ENCODE data around the gene RYR3.

RYR3 gene

DNA sequence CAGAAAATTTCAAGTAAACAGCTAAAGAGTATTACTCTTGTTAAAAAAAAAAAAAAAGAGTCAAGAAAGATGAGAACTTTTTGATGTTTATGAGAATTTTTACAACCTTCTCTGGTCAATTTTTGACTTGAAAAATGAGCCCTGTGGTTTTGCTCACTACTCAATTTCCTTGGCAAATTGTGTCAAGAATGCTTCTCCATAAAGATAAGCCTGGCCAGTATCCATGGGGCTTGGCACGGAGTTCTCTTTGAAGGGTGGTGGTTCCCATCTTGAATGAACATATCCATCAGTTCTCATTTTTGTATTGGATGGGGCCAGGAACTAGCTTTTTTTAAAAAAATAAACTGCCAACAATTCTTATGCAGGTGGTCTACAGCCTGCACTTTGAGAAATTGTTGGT, 179.9 kb downstream of the RYR3 start:
- no peak for DNase-seq (ENCODE audit: insufficient read length)
- TF ChIP-seq POLR2A (IDR thresholded peaks at IDR 0.05; ENCODE audit: low read depth, low read length) (no peak), TAF1 (IDR thresholded peaks at IDR 0.05; ENCODE audit: borderline replicate concordance, low read depth, low read length) (no peak), POLR2AphosphoS5 (IDR thresholded peaks at IDR 0.05; ENCODE audit: low read depth, low read length) (no peak)
- FAIRE-seq: no peak

DNA sequence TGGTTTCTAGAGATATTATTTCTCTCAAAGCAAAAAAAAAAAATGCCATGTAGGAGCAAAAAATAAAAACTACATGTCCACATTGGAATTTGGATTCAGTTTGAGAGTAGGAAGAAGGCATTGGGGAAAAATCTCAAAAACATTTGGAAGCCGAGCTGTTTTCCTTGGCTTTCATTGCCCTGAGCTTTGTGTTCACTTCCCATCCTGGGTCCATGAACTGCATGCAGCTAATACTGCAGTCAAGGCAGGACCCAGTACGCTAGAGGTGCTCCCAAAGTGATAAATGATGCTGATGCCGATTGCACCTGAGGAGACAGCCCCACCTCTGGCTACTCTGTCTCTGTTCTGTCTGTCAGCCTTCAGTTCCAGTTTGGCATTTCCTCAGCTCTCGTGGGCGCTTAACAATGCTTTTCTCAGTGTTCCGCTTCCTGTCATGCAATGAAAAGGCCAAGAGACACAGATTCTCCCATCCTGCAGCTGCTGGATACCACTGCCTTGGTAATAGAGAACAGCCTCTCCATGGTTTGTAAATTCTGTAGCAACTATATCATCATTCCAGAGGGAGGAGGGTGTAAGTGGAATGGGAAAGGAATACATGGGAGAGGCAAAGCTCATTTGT, 181.8 kb downstream of the RYR3 start:
- DNase-seq (ENCODE audit: insufficient read length): no peak
- TF ChIP-seq POLR2A (IDR thresholded peaks at IDR 0.05; ENCODE audit: low read depth, low read length) (no peak), TAF1 (IDR thresholded peaks at IDR 0.05; ENCODE audit: borderline replicate concordance, low read depth, low read length) (no peak)
- no peak for FAIRE-seq

DNA sequence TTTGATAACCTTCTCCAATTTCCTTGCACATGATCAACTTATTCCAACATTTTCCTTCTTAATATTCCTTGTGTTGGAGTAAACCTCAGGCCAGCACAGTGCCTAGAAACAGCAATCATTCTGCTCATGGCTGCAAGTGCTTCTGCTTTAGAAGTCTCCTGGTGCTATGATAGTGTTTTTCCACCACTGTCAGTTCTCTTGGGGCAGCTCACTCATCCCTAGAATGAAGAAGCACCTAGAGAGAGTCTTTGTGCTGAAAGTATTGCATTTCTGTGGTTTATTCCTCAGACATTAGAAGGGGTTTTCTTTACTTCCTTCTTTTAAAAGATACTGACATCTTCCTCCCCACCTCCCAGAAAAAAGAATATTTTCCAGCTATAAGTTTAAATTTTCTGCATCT, 183.5 kb downstream of the RYR3 start:
- TF ChIP-seq TAF1 (IDR thresholded peaks at IDR 0.05; ENCODE audit: borderline replicate concordance, low read depth, low read length) (no peak), POLR2A (IDR thresholded peaks at IDR 0.05; ENCODE audit: low read depth, low read length) (no peak), POLR2AphosphoS5 (IDR thresholded peaks at IDR 0.05; ENCODE audit: low read depth, low read length) (no peak)
- DNase-seq (ENCODE audit: insufficient read length) (no peak), FAIRE-seq (no peak)

DNA sequence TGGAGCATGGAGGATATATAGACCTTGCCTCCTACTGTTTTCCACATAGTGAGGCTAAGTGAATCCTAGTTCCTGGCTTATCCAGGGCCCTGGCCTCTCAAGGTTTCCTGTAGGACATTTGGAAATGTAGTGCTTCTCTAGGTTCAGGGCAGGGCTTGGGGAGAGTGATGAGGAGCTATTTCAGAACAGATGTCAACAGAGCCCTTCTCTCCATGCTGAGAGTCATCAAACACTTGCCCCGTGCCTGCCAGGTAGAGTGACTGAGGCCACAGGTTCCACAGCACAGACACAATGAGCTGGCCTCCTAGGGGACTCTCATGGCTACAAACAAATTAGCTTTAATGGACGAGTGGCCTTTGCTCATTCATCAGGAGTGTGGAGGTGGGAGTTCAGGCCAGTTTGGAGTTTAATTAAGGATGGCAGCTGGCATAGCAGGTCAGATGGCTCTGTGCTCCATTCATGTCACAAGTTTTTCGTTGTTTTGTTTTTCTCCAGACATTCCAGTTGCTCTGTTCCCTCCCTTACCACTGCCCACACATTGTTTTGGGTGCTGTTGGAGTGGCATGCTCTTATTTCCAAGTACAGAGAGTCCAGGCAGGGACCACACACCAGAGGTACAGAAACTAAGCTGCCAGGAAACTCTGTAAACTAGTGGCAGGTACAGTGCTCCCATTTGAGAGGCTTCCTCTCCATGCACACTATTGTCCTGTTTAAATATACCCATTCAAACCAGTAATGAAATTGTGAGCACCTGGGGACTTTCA, 189.8 kb downstream of the RYR3 start:
- TF ChIP-seq POLR2AphosphoS5 (IDR thresholded peaks at IDR 0.05; ENCODE audit: low read depth, low read length) (no peak), POLR2A (IDR thresholded peaks at IDR 0.05; ENCODE audit: low read depth, low read length) (no peak), TAF1 (IDR thresholded peaks at IDR 0.05; ENCODE audit: borderline replicate concordance, low read depth, low read length) (no peak)
- DNase-seq (ENCODE audit: insufficient read length) (no peak), FAIRE-seq (no peak)

DNA sequence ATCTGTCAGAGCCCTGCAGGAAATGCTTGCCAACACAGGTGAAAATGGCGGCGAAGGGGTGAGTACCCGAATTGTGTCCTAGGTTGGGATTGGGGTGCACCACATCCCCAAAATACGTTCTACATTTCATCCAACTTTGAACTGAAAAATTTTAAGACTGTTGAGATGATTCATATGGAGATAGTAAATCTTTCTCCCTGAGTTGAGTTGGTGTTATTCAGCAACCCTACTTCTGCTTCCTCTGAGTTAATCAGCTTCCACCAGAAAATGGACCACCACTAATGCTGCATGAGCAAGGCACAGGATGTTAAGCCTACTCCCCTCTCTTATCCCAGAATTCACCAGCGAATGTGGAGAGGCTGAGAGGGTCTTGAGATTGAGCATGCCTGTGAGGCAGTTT, 192.9 kb downstream of the RYR3 start:
- no peak for TF ChIP-seq POLR2AphosphoS5 (IDR thresholded peaks at IDR 0.05; ENCODE audit: low read depth, low read length)
- FAIRE-seq: no peak
- DNase-seq (ENCODE audit: insufficient read length): no peak

DNA sequence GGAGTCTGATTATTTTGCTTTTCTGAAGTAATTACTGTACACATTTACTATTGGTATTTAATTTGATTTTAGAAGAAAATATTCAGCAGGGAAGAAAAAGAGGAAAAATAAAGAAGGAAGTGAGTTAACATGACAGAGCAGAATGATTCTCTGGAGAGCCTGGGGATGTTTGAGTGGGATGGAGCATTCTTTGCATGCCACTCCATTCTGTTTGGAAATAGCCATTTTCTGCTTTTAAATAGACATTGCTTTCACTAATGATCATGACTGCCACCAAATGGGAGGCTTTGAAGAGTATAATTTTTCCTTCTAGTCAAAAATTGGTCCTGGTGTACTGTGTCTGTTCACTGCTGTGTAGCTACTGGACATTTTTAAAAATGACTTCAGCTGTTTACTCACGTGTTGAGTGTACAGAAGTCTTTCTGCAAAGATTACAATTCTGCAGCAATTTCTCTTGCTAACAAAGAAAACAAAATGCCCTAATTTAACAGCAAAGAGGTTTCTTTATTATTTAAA, 196.1 kb downstream of the RYR3 start:
- no peak for DNase-seq (ENCODE audit: insufficient read length)
- FAIRE-seq: no peak
- TF ChIP-seq POLR2AphosphoS5 (IDR thresholded peaks at IDR 0.05; ENCODE audit: low read depth, low read length) (no peak), POLR2A (IDR thresholded peaks at IDR 0.05; ENCODE audit: low read depth, low read length) (no peak)

DNA sequence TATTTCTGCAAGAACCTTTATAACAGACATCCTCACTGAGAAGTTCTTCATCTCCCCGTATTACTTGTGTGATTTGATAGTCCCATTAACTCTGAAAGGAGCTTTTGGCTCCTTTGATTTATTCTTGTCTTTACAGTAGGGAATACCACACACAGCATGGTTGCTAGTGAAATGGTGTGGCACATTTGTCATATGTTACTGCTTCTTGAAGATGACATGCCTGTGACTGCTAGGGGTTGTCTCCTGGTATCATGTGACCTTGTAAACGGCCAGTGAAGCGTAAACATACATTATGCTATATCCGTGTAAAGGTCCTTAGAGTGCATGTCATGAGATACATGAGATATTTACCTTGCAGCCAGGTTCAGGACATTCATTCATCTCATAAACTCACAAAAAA, 197.9 kb downstream of the RYR3 start:
- no peak for DNase-seq (ENCODE audit: insufficient read length)
- TF ChIP-seq POLR2AphosphoS5 (IDR thresholded peaks at IDR 0.05; ENCODE audit: low read depth, low read length) (no peak), TAF1 (IDR thresholded peaks at IDR 0.05; ENCODE audit: borderline replicate concordance, low read depth, low read length) (no peak), POLR2A (IDR thresholded peaks at IDR 0.05; ENCODE audit: low read depth, low read length) (no peak)
- FAIRE-seq: no peak

DNA sequence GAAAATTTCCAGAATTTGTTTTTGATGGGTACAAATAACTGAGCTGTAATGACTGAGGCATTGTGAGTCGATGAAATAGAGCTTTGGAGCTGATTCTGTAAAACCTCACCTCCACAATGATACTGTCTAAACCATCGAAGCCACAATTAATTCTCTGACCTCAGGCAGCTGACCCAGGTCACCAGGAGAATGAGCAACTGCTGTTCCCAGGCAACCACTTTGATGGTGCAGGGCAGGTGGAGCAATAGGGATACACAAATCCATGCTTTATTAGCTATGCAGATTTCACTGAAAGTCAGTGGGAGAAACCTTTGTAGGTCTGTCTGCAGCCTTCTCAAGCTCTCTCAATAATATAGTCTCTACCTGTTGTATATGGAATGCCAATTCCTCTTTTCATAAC, 204.4 kb downstream of the RYR3 start:
- TF ChIP-seq TAF1 (IDR thresholded peaks at IDR 0.05; ENCODE audit: borderline replicate concordance, low read depth, low read length): no peak
- TF ChIP-seq POLR2A (IDR thresholded peaks at IDR 0.05; ENCODE audit: low read depth, low read length): no peak
- no peak for TF ChIP-seq POLR2AphosphoS5 (IDR thresholded peaks at IDR 0.05; ENCODE audit: low read depth, low read length)
- FAIRE-seq (no peak), DNase-seq (ENCODE audit: insufficient read length) (no peak)

DNA sequence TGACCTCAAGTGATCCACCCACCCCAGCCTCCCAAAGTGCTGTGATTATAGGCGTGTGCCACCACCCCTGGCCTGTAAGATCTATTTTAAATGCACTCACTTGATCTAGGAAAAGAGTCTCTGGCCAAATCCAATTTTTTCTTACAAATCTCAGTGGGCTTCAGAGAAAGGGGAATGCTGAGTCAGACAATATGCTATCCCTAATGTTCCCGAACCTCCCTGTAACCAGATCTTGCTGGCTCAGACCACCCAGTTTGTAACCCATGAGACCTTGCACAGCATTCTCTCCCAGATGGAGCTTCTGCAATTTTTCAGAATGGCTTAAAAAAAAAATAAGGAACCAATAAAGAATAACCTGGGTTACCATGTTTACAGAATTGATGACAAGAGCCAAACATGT, 205.8 kb downstream of the RYR3 start:
- no peak for DNase-seq (ENCODE audit: insufficient read length)
- FAIRE-seq: no peak

DNA sequence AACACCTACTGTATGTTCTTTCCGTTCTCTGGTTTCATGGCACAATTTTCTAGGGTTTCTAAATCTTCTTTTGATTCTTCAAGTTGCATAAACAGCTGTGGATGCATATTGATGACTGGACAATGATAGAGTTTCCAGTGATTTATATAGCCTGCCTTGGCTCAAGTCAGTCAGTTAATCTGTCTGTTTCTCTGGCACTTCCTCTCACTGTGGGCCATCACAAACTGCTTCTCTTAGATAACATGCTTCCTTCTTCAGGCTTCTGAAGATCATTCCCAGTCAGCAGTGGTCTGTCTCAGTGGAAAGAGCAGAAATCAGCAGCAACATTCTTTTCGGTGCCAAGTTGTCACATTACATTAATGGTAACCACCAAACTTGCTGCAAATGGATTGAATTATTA, 207.2 kb downstream of the RYR3 start:
- DNase-seq (ENCODE audit: insufficient read length): no peak
- TF ChIP-seq POLR2A (IDR thresholded peaks at IDR 0.05; ENCODE audit: low read depth, low read length) (no peak), TAF1 (IDR thresholded peaks at IDR 0.05; ENCODE audit: borderline replicate concordance, low read depth, low read length) (no peak), POLR2AphosphoS5 (IDR thresholded peaks at IDR 0.05; ENCODE audit: low read depth, low read length) (no peak)
- FAIRE-seq: no peak

More for the DNA sequence above, 205.8 kb downstream of the RYR3 start:
- TF ChIP-seq POLR2A (IDR thresholded peaks at IDR 0.05; ENCODE audit: low read depth, low read length): no peak
- no peak for TF ChIP-seq POLR2AphosphoS5 (IDR thresholded peaks at IDR 0.05; ENCODE audit: low read depth, low read length)
- no peak for TF ChIP-seq TAF1 (IDR thresholded peaks at IDR 0.05; ENCODE audit: borderline replicate concordance, low read depth, low read length)

DNA sequence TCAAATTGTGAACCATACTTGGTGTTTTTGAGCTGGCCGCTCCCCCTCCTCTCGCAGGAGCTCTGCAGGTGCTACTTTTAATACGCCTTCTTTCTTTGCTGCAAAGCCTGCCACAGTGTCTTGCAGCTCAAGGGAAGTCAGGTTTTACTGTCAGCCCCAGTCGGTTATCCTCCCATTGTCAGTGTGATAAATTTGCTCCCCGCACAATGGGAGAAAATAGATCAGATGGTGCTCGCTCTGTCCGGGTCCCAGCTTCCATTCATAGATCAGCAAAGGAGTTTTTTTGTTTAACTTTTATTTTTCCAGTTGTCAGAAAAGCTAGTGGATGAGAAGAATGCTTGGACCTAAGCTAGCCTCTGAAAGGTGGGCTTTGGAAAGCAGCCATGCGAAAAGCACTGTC, 207.7 kb downstream of the RYR3 start:
- DNase-seq (ENCODE audit: insufficient read length) (no peak), FAIRE-seq (no peak)
- TF ChIP-seq POLR2A (IDR thresholded peaks at IDR 0.05; ENCODE audit: low read depth, low read length) (no peak), POLR2AphosphoS5 (IDR thresholded peaks at IDR 0.05; ENCODE audit: low read depth, low read length) (no peak), TAF1 (IDR thresholded peaks at IDR 0.05; ENCODE audit: borderline replicate concordance, low read depth, low read length) (no peak)

DNA sequence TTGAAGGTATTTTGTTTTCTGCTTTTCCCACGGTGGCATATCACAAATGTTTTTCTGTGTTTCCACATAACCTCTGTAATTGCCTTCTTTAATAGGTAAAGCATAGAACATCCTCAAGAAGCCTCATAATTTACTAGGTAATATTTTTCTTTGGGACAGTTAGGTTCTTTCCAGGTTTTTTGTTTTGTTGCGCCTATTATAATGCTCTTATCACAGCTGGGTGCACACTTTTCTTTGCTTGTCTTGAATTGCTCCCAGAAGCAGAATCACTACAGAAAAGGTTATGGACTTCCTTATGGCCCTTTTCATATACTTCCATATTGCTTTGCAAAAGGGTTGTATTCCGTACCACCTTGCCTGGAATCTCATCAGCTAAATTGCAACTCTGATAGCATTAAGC, 213.5 kb downstream of the RYR3 start:
- TF ChIP-seq POLR2A (IDR thresholded peaks at IDR 0.05; ENCODE audit: low read depth, low read length) (no peak), TAF1 (IDR thresholded peaks at IDR 0.05; ENCODE audit: borderline replicate concordance, low read depth, low read length) (no peak), POLR2AphosphoS5 (IDR thresholded peaks at IDR 0.05; ENCODE audit: low read depth, low read length) (no peak)
- DNase-seq (ENCODE audit: insufficient read length) (no peak), FAIRE-seq (no peak)
